CMK (cell line): ENCODE measurements around the gene TMPRSS11A.

Source experiments
- DNase-seq: peaks from one replicate; pipeline ENCODE4 v3.0.0-alpha.2; 2010; ENCODE audit warnings: low read depth

TMPRSS11A gene

GRCh38 chr4:67869580-67870190 is 93.6 kb downstream of the TMPRSS11A start:
- no peak for DNase-seq

GRCh38 chr4:67861513-67861912 is 101.8 kb downstream of the TMPRSS11A start:
- no peak for DNase-seq
